GM12872 (cell line): ENCODE results near the gene GPRC5B.

ENCODE experiments used
- CTCF ChIP-seq: IDR thresholded peaks from 3 replicates; pipeline ENCODE4 v1.5.1; 2011; ENCODE audit warnings: low read depth, mild to moderate bottlenecking, low read length, moderate library complexity; ENCODE audit not compliant: insufficient read depth

GPRC5B gene

GRCh38 chr16:19851476-19851875 is 33.2 kb downstream of the GPRC5B start:
- no peak for TF ChIP-seq CTCF

GRCh38 chr16:19850131-19850817 is 34.4 kb downstream of the GPRC5B start:
- TF ChIP-seq CTCF = no peak

GRCh38 chr16:19848756-19849155 is 35.9 kb downstream of the GPRC5B start:
- TF ChIP-seq CTCF = no peak

- no peak for TF ChIP-seq CTCF
Observed at GRCh38 chr16:19846436-19846835, 38.2 kb downstream of the GPRC5B start.

GRCh38 chr16:19844945-19845641 is 39.6 kb downstream of the GPRC5B start:
- TF ChIP-seq CTCF = no peak

- no peak for TF ChIP-seq CTCF
Observed at GRCh38 chr16:19843371-19843770, 41.3 kb downstream of the GPRC5B start.

GRCh38 chr16:19842426-19843157 is 42.1 kb downstream of the GPRC5B start:
- no peak for TF ChIP-seq CTCF
